Small intestine (tissue), 7 donors: ENCODE results near the gene CD37. TPM values are rescaled to one million over a fixed set of nuclear protein-coding genes. Genes with fewer than 3 reads are reported as not detected.

Source experiments
- DNase-seq, 2 donors: peaks; one replicate each; pipeline versions ENCODE4 v3.0.0 to v3.0.0-alpha.2; 2013
- FAIRE-seq: peaks from 2 replicates; lab custom pipeline; 2012; peaks lifted over from hg19 to GRCh38; lab: Jason Lieb, UNC
- H3K27ac ChIP-seq, 3 donors: one replicate each; pipeline ENCODE4 v1.5.1; 2013; ENCODE audit warnings: low read length in 2 of 3, mild to moderate bottlenecking in 2 of 3, control low read depth in 1 of 3, inconsistent platforms in 1 of 3, low read depth in 1 of 3, moderate library complexity in 1 of 3
- H3K27me3 ChIP-seq, 3 donors: one replicate each; pipeline ENCODE4 v1.6.1; 2013; ENCODE audit warnings: low read length in 3 of 3, inconsistent platforms in 1 of 3; ENCODE audit not compliant: control insufficient read depth in 3 of 3, insufficient read depth in 3 of 3
- H3K36me3 ChIP-seq, 3 donors: one replicate each; pipeline ENCODE4 v1.6.1; 2013; ENCODE audit warnings: low read length in 3 of 3, inconsistent platforms in 1 of 3, low read depth in 1 of 3, mild to moderate bottlenecking in 1 of 3, moderate library complexity in 1 of 3; ENCODE audit not compliant: control insufficient read depth in 3 of 3, insufficient read depth in 2 of 3
- H3K4me1 ChIP-seq, 3 donors: one replicate each; pipeline ENCODE4 v1.6.1; 2013; ENCODE audit warnings: low read length in 2 of 3, inconsistent platforms in 1 of 3, low read depth in 1 of 3, mild to moderate bottlenecking in 1 of 3, moderate library complexity in 1 of 3; ENCODE audit not compliant: control insufficient read depth in 3 of 3, insufficient read depth in 2 of 3
- H3K4me3 ChIP-seq, 3 donors: one replicate each; pipeline ENCODE4 v1.5.1; 2013; ENCODE audit warnings: low read length in 3 of 3, control low read depth in 1 of 3, inconsistent platforms in 1 of 3, low read depth in 1 of 3, mild to moderate bottlenecking in 1 of 3, moderate library complexity in 1 of 3
- H3K9me3 ChIP-seq, 2 donors: one replicate each; pipeline ENCODE4 v1.6.1; 2013; ENCODE audit warnings: low read depth in 1 of 2, low read length in 1 of 2; ENCODE audit not compliant: control insufficient read depth in 2 of 2, insufficient read depth in 1 of 2
- WGBS, 3 donors: extraction: QIAGEN DNeasy Blood & Tissue Kit; methylation state at CpG; one replicate each; pipeline ENCODE4 v1.1.7; 2013; 5-methylcytosine and 5-hydroxymethylcytosine counted together
- polyA plus RNA-seq, 4 donors: library from polyadenylated mRNA; stranded (reverse) in 3 of 4; unstranded in 1 of 4; fragments of 200-250 nt in 3 of 4; fragments of 120-200 nt in 1 of 4; gene quantifications; one replicate each; pipeline versions ENCODE4 v1.2.1 to v1.2.3, GENCODE V29; 2013
- donor health status: healthy with polysubstance abuse.
- donor health status: control.
- donor health status: control.
- donor health status: Bipolar disorder and iron deficiency.
- donor health status: healthy.

CD37 gene
- polyA plus RNA-seq, 4 donors: 2.7 to 11.6 (median 6.9) TPM

- H3K4me3 ChIP-seq: no peak overlapping the region
- no peaks in the 10 kb centered on the region for H3K4me1 ChIP-seq
- H3K27ac ChIP-seq: no peak overlapping the region
- no peaks in the 10 kb centered on the region for H3K27me3 ChIP-seq
- DNase-seq: peak in 1 of 2 donors; percentile 38
- no peaks in the 10 kb centered on the region for H3K9me3 ChIP-seq
- no peak for FAIRE-seq
- whole genome bisulfite sequencing, 3 donors: 63 to 85% (median 65%) methylated on average over 3 of the region's 3 CpGs
- peaks cover 0 to 27% (median 5%) of the 10 kb centered on the region in 3 donors for H3K36me3 ChIP-seq
These were observed 12.6 kb downstream of the CD37 start for GRCh38 chr19:49347835-49348234.

GRCh38 chr19:49348305-49349189, 13.3 kb downstream of the CD37 start:
- no peak for FAIRE-seq
- H3K4me3 ChIP-seq: no peak overlapping the region
- H3K4me1 ChIP-seq: no peaks in the 10 kb centered on the region
- no peak for DNase-seq
- H3K27ac ChIP-seq: no peak overlapping the region
- no peaks in the 10 kb centered on the region for H3K27me3 ChIP-seq
- no peaks in the 10 kb centered on the region for H3K9me3 ChIP-seq
- peaks cover 0 to 24% (median 5%) of the 10 kb centered on the region in 3 donors for H3K36me3 ChIP-seq
- 83 to 92% (median 88%) methylated on average over 12 of the region's 12 CpGs for WGBS, 3 donors

GRCh38 chr19:49349567-49349966, 14.4 kb downstream of the CD37 start:
- DNase-seq (no peak), FAIRE-seq (no peak)
- 95 to 100% (median 98%) methylated on average over 2 of the region's 2 CpGs for WGBS, 3 donors
- Histone ChIP-seq H3K36me3 (peaks cover 0 to 25% (median 5%) of the 10 kb centered on the region in 3 donors), H3K9me3 (no peaks in the 10 kb centered on the region), H3K27me3 (no peaks in the 10 kb centered on the region), H3K4me1 (no peaks in the 10 kb centered on the region), H3K27ac (no peak overlapping the region), H3K4me3 (no peak overlapping the region)

- Histone ChIP-seq H3K36me3 (peaks cover 0 to 21% (median 2%) of the 10 kb centered on the region in 3 donors), H3K9me3 (no peaks in the 10 kb centered on the region), H3K4me1 (no peaks in the 10 kb centered on the region), H3K27me3 (peaks cover 0 to 8% (median 0%) of the 10 kb centered on the region in 3 donors), H3K4me3 (no peak overlapping the region), H3K27ac (peak overlapping the region in 1 of 3 donors; percentile 19)
- no peak for FAIRE-seq
- DNase-seq: no peak
- WGBS, 3 donors: 46 to 74% (median 55%) methylated on average over 12 of the region's 12 CpGs
These were observed 20.7 kb downstream of the CD37 start for GRCh38 chr19:49355909-49356353.

GRCh38 chr19:49356382-49356781, 21.2 kb downstream of the CD37 start:
- Histone ChIP-seq H3K27ac (peak overlapping the region in 1 of 3 donors; percentile 1), H3K4me1 (no peaks in the 10 kb centered on the region), H3K4me3 (no peak overlapping the region), H3K9me3 (no peaks in the 10 kb centered on the region), H3K27me3 (peaks cover 0 to 12% (median 0%) of the 10 kb centered on the region in 3 donors), H3K36me3 (peaks cover 0 to 21% (median 2%) of the 10 kb centered on the region in 3 donors)
- no peak for FAIRE-seq
- DNase-seq: no peak
- WGBS, 3 donors: 48 to 80% (median 79%) methylated on average over 5 to 7 of the region's 7 CpGs

- Histone ChIP-seq H3K27me3 (peaks cover 0 to 20% (median 0%) of the 10 kb centered on the region in 3 donors), H3K36me3 (peaks cover 0 to 21% (median 2%) of the 10 kb centered on the region in 3 donors), H3K4me3 (no peak overlapping the region), H3K4me1 (peaks cover 0 to 2% (median 0%) of the 10 kb centered on the region in 3 donors), H3K27ac (peak overlapping the region in 1 of 3 donors; percentile 1), H3K9me3 (no peaks in the 10 kb centered on the region)
- 76 to 79% (median 79%) methylated on average over 9 of the region's 9 CpGs for WGBS, 3 donors
- FAIRE-seq: no peak
- no peak for DNase-seq
These were observed 22.0 kb downstream of the CD37 start for GRCh38 chr19:49357186-49357585.

GRCh38 chr19:49359851-49360820, 24.9 kb downstream of the CD37 start:
- no peak for DNase-seq
- Histone ChIP-seq H3K27ac (peak overlapping the region in 1 of 3 donors; percentile 13), H3K27me3 (peaks cover 0 to 46% (median 0%) of the 10 kb centered on the region in 3 donors), H3K4me1 (peaks cover 0 to 8% (median 2%) of the 10 kb centered on the region in 3 donors), H3K36me3 (peaks cover 0 to 15% (median 2%) of the 10 kb centered on the region in 3 donors), H3K9me3 (peaks cover 0 to 5% of the 10 kb centered on the region in 2 donors), H3K4me3 (no peak overlapping the region)
- 74 to 85% (median 77%) methylated on average over 16 to 17 of the region's 17 CpGs for WGBS, 3 donors
- no peak for FAIRE-seq
